HepG2 (cell line): ENCODE results near the gene EVI5. TPM values are rescaled to one million over a fixed set of nuclear protein-coding genes. Genes with fewer than 3 reads are reported as not detected.

Experiments
- ARID3A ChIP-seq: IDR thresholded peaks from 2 replicates; pipeline ENCODE4 v1.6.1; 2012; ENCODE audit warnings: low read depth, low read length, improper control_type of control experiment
- BCL6 ChIP-seq: IDR thresholded peaks from 2 replicates; pipeline ENCODE4 v1.6.1; 2016; ENCODE audit warnings: missing genetic modification reagents, missing compliant biosample characterization
- EHMT2 ChIP-seq: fragments of 200-600 bp; sonication (generic); IDR thresholded peaks from 2 replicates; pipeline ENCODE4 v1.7.0; 2017; ENCODE audit warnings: antibody characterized with exemption, low read depth, low read length, borderline replicate concordance
- ELF3 ChIP-seq: IDR thresholded peaks from 2 replicates; pipeline ENCODE4 v1.6.1; 2016; ENCODE audit warnings: missing genetic modification reagents, missing compliant biosample characterization
- FOXA3 ChIP-seq: IDR thresholded peaks from 2 replicates; pipeline ENCODE4 v1.6.1; 2016; ENCODE audit warnings: missing genetic modification reagents, missing compliant biosample characterization
- GPBP1L1 ChIP-seq: sonication (generic); formaldehyde crosslinking; IDR thresholded peaks from 2 replicates; pipeline ENCODE4 v1.5.0; 2020; ENCODE audit warnings: mild to moderate bottlenecking, missing genetic modification reagents
- ISL2 ChIP-seq: sonication (generic); formaldehyde crosslinking; IDR thresholded peaks from 2 replicates; pipeline ENCODE4 v1.5.0; 2020; ENCODE audit warnings: missing genetic modification reagents
- JDP2 ChIP-seq: sonication (generic); formaldehyde crosslinking; IDR thresholded peaks from 2 replicates; pipeline ENCODE4 v1.8.1; 2022; ENCODE audit warnings: missing genetic modification reagents, borderline replicate concordance
- NR2F6 ChIP-seq, 2 experiments: IDR thresholded peaks; 2 replicates each; pipeline ENCODE4 v1.6.1; 2016; ENCODE audit warnings: antibody characterized with exemption in 1 of 2, mild to moderate bottlenecking in 1 of 2
- SATB2 ChIP-seq: sonication (generic); formaldehyde crosslinking; IDR thresholded peaks from 2 replicates; pipeline ENCODE4 v1.5.0; 2020; ENCODE audit warnings: missing genetic modification reagents
- SSRP1 ChIP-seq: IDR thresholded peaks from 2 replicates; pipeline ENCODE4 v1.6.1; 2016; ENCODE audit warnings: control low read depth
- TCF7 ChIP-seq: sonication (generic); IDR thresholded peaks from 2 replicates; pipeline ENCODE4 v1.6.1; 2016; ENCODE audit warnings: antibody characterized with exemption, low read depth
- ZNF451 ChIP-seq: sonication (generic); formaldehyde crosslinking; IDR thresholded peaks from 2 replicates; pipeline ENCODE4 v1.5.0; 2020; ENCODE audit warnings: mild to moderate bottlenecking, missing genetic modification reagents
- ZNF558 ChIP-seq: sonication (generic); formaldehyde crosslinking; IDR thresholded peaks from 2 replicates; pipeline ENCODE4 v1.9.0; 2022; ENCODE audit warnings: mild to moderate bottlenecking, missing genetic modification reagents, borderline replicate concordance
- polyA plus RNA-seq, 8 experiments: library from polyadenylated mRNA; depleted of rRNA in 3 of 8; stranded (reverse) in 7 of 8; unstranded in 1 of 8; fragments of >200 nt; fragmentation: Illumina TruSeq in 4 of 8; extraction: Trizol in 4 of 8; gene quantifications; 2 replicates each; pipeline versions ENCODE4 v1.2.1 to v1.2.3, GENCODE V29; 2011 to 2016; ENCODE audit warnings: low read depth in 4 of 8, missing spikeins in 1 of 8, mixed read lengths in 1 of 8; ENCODE audit not compliant: insufficient read depth in 1 of 8
- total RNA-seq, 5 experiments: library from RNA; depleted of rRNA; stranded (reverse); fragments of >200 nt; fragmentation: Illumina TruSeq; extraction: Trizol; gene quantifications; 2 replicates each; pipeline ENCODE4 v1.2.3, GENCODE V29; 2016; ENCODE audit warnings: low read depth in 1 of 5
- TF ChIP-seq, protein P1 (sequence below), 2 experiments: sonication (generic) in 1 of 2; formaldehyde crosslinking in 1 of 2; IDR thresholded peaks; 2 replicates each; pipeline versions ENCODE4 v1.6.1 to v1.9.0; 2014 to 2022; ENCODE audit warnings: antibody characterized with exemption in 1 of 2, borderline replicate concordance in 1 of 2, inconsistent platforms in 1 of 2, low read depth in 1 of 2, missing genetic modification reagents in 1 of 2
- TF ChIP-seq, protein P2 (sequence below), 2 experiments: sonication (generic) in 1 of 2; formaldehyde crosslinking in 1 of 2; IDR thresholded peaks; 2 replicates each; pipeline versions ENCODE4 v1.5.1 to v1.6.1; 2011 to 2020; ENCODE audit warnings: borderline replicate concordance in 1 of 2, low read depth in 1 of 2, low read length in 1 of 2, mild to moderate bottlenecking in 1 of 2, missing genetic modification reagents in 1 of 2, moderate library complexity in 1 of 2

The EVI5 gene
- total and polyA plus RNA-seq, 2 of the 13 experiments (the other 11 are each of a cell fraction or from before 2014, with no cell fraction given): 4.0 to 12.6 TPM

- TF ChIP-seq, protein P1, sequence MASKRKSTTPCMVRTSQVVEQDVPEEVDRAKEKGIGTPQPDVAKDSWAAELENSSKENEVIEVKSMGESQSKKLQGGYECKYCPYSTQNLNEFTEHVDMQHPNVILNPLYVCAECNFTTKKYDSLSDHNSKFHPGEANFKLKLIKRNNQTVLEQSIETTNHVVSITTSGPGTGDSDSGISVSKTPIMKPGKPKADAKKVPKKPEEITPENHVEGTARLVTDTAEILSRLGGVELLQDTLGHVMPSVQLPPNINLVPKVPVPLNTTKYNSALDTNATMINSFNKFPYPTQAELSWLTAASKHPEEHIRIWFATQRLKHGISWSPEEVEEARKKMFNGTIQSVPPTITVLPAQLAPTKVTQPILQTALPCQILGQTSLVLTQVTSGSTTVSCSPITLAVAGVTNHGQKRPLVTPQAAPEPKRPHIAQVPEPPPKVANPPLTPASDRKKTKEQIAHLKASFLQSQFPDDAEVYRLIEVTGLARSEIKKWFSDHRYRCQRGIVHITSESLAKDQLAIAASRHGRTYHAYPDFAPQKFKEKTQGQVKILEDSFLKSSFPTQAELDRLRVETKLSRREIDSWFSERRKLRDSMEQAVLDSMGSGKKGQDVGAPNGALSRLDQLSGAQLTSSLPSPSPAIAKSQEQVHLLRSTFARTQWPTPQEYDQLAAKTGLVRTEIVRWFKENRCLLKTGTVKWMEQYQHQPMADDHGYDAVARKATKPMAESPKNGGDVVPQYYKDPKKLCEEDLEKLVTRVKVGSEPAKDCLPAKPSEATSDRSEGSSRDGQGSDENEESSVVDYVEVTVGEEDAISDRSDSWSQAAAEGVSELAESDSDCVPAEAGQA (IDR thresholded peaks at IDR 0.05; ENCODE audit: low read depth): no peak
- TF ChIP-seq, protein P1 (CRISPR knock-in tag; IDR thresholded peaks at IDR 0.05; ENCODE audit: borderline replicate concordance): no peak
- TF ChIP-seq ISL2: peak; percentile 60; the same call in 1 of the 2 replicates
- peak; percentile 57; the same call in 1 of the 2 replicates for TF ChIP-seq ELF3
- TF ChIP-seq NR2F6 (IDR thresholded peaks at IDR 0.05): no peak
- peak; percentile 30; the same call in 1 of the 2 replicates for TF ChIP-seq NR2F6 (CRISPR knock-in tag; IDR thresholded peaks at IDR 0.05)
- TF ChIP-seq EHMT2: peak; percentile 25; the same call in 1 of the 2 replicates
- no peak for TF ChIP-seq SATB2 (CRISPR knock-in tag)
- peak; percentile 71 for TF ChIP-seq ARID3A
- TF ChIP-seq BCL6: peak; percentile 46; the same call in 1 of the 2 replicates
- no peak for TF ChIP-seq ZNF451 (CRISPR knock-in tag)
- TF ChIP-seq, protein P2, sequence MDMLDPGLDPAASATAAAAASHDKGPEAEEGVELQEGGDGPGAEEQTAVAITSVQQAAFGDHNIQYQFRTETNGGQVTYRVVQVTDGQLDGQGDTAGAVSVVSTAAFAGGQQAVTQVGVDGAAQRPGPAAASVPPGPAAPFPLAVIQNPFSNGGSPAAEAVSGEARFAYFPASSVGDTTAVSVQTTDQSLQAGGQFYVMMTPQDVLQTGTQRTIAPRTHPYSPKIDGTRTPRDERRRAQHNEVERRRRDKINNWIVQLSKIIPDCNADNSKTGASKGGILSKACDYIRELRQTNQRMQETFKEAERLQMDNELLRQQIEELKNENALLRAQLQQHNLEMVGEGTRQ (IDR thresholded peaks at IDR 0.05; ENCODE audit: low read depth, low read length): peak; percentile 42
- TF ChIP-seq, protein P2 (CRISPR knock-in tag; IDR thresholded peaks at IDR 0.05; ENCODE audit: borderline replicate concordance): peak; percentile 77; the same call in 1 of the 2 replicates
- no peak for TF ChIP-seq JDP2 (CRISPR knock-in tag)
- peak; percentile 58 for TF ChIP-seq TCF7
- TF ChIP-seq ZNF558 (CRISPR knock-in tag): no peak
- no peak for TF ChIP-seq GPBP1L1 (CRISPR knock-in tag)
- TF ChIP-seq FOXA3 (CRISPR knock-in tag): peak; percentile 32; the same call in 1 of the 2 replicates
- no peak for TF ChIP-seq SSRP1 (CRISPR knock-in tag)
These were observed 247.7 kb downstream of the EVI5 start (continued) for GRCh38 chr1:92536980-92537884.
